DMS53 (cell line): Measurements from ENCODE around the gene MIER2.
"Not testable (repeated sequence)": the region's sequence is repeated elsewhere in the genome, so short reads cannot be mapped to it uniquely, and the experiment has no call there.

Experiments used
- DNase-seq: peaks from one replicate; lab custom pipeline; 2025; lab: John Stamatoyannopoulos, UW

The MIER2 gene, protein sequence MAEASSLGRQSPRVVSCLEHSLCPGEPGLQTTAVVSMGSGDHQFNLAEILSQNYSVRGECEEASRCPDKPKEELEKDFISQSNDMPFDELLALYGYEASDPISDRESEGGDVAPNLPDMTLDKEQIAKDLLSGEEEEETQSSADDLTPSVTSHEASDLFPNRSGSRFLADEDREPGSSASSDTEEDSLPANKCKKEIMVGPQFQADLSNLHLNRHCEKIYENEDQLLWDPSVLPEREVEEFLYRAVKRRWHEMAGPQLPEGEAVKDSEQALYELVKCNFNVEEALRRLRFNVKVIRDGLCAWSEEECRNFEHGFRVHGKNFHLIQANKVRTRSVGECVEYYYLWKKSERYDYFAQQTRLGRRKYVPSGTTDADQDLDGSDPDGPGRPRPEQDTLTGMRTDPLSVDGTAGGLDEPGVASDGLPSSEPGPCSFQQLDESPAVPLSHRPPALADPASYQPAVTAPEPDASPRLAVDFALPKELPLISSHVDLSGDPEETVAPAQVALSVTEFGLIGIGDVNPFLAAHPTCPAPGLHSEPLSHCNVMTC

DNA sequence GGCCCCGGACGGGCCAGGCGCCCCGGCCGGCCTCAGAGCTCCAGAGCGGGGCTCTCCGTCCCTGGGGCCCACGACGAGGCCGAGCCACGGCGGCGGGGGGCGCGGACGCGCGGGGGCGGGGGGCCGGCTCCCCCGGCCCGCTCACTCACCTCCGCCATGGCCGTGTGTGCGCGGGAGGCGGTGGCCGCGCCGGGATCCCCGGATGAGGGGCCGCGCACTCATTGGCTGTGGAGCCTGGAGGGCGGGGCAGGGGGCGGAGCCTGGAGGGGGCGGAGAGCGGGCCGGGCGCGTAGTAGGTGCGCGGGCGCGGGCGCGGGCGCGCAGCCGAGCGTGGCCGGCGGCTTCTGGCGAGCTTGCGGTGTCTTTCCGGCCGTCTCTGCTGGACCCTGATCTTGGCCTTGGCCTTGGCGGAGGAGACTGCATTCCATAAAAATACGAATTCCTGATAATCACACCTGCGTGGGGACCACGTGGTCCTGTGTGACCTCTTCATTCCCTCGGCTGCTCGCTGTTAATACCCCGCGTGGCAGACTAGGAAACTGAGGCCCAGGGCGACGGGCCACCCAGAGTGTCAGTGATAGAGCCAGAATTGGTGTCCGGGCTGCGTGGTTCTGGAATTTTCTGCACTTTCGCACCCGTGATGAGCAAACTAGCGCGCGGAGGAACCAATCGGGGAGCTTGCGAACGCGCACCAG lies at the start of gene MIER2:
TSS of gene MIER2 (minus strand) at position 172 of the 695 bp plus-strand sequence. CDS start at position 158, 14 bp downstream.
- DNase-seq, result peak; percentile 75

DNA sequence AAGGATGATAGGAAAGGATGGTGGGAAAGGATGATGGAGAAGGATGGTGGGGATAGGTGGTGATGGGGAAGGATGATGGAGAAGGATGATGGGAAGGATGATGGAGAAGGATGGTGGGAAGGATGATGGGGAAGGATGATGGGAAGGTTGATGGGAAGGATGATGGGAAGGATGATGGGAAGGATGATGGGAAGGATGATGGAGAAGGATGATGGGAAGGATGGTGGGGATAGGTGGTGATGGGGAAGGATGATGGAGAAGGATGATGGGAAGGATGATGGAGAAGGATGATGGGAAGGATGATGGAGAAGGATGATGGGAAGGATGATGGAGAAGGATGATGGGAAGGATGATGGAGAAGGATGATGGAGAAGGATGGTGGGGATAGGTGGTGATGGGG lies 49.0 kb upstream of the MIER2 start:
- not testable (repeated sequence) for DNase-seq

DNA sequence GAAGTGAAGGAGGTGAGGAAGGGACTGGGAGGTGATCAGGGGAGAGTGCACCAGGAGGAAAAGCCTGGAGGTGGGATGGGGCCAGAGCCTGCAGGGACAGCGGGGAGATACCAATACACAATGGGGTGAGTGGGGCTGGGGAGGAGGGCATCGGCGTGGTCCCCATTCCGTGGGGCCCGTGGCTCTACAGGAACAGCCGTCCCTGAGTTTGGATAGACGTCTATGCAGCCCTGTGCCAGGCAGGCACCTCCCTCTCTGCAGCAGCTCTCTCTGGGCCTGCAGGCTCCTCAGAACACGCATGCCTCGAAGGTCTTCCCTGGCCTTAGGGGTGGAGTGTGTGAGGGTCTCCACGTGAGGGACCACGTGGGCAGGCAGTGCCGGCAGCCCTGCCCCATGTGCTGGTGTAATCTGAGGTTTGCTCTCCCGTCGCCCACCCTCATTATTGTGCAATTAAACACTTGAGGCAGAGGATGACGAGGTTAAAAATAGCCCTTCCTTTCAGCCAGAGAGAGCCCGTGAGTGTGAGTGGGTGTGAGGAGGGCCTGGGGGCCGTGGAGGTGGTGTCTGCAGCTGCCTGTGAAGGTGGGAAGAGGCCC lies 47.9 kb upstream of the MIER2 start:
- DNase-seq, result no peak

DNA sequence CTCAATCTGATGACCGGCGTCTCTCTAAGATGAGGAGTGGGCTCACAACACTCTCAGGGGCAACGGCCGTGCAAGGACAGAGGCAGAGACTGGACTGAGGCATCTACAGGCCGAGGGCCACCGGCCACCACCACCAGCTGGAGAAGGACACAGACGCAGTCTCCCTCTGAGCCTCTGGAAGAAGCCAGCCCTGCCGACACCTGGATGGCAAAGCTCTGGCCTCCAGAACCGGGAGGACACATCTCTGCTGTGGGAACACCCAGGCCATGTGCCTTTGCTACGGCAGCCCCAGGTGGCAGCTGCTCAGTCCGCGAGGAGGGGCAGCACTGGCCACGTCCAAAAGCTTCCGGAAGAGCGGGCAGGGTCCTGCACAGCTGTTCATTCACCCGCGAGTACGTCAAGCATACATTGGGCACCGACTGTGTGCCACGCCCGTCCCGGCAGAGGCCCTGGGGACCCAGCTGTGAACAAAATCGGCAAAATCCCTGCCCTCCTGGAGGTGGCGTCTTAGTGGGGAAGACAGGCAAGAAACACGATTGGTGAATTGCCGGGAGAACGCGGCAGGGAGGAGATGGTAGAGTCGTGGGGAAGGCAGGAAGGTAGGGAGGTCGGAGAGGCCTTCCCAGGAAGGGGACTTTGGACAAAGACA lies 47.3 kb upstream of the MIER2 start:
- no peak for DNase-seq

DNA sequence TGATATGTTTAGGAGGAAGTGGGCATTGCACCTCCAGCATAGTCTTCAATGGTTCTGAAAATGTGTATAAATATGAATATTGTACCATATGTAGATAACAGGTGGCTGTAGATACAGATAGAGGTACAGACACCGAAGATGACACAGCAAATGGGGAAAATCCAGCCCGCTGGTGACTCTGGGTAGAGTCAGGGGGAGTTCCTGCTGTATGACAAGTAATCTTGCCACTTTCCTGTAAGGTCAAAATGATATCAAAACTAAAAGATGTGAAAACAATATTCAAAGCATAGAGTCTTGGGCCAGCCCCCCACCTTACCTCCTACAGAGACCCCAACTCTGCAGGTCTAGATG lies 46.6 kb upstream of the MIER2 start:
- no peak for DNase-seq

DNA sequence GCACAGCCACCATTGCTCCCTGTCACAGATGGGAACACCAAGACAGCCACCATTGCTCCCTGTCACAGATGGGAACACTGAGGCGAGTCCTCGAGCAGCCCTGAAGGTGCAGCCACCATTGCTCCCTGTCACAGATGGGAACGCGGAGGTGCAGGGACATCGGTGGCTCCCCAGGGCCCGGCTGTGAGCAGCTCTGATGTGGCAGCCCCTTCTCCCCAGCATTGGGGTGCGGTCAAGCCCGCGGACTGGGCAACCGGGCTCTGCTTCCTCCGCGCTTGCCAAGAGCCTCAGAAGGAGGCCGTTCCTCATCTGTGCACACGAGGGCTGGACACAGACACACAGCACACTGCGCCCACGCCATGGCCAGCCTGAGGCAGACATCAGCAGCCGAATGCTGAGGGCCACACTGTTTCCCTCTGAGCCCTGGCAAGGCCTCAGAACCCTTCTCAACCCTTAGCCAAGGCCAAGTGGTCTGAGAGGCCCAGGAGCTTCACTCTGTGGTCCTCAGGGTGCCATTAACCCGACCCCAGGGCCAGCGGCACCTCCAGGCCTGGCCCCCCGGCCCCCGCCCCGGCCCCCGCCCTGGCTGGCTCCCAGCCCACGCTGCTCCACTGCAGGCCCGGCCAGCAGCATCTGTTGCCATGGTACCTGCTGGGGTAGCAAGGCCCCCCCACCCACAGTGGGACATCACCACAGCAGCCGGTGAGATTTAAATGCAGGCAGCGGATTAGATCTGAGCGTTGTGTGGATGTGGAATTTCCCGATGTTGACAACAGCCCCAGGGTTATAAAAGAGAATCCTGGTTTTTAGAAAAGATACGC lies 46.0 kb upstream of the MIER2 start:
- DNase-seq, result no peak

DNA sequence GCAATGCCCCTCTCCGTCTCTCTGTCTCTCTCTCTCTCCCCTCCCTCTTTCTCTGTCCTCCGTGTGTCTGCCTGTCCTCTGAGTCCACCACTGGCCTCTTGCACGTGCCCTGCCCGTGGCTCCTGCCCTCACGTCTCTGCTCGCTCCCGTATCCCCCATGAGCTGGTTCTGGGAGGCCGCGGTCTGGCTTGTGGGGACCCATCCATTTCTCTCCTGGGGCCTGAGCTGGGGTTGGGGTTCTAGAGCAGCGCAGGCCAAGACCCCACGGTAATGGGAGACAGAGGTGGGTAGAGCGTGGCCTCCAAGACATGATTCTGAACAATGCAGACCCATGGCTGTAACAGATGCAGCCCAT lies 45.3 kb upstream of the MIER2 start:
- DNase-seq, result no peak

DNA sequence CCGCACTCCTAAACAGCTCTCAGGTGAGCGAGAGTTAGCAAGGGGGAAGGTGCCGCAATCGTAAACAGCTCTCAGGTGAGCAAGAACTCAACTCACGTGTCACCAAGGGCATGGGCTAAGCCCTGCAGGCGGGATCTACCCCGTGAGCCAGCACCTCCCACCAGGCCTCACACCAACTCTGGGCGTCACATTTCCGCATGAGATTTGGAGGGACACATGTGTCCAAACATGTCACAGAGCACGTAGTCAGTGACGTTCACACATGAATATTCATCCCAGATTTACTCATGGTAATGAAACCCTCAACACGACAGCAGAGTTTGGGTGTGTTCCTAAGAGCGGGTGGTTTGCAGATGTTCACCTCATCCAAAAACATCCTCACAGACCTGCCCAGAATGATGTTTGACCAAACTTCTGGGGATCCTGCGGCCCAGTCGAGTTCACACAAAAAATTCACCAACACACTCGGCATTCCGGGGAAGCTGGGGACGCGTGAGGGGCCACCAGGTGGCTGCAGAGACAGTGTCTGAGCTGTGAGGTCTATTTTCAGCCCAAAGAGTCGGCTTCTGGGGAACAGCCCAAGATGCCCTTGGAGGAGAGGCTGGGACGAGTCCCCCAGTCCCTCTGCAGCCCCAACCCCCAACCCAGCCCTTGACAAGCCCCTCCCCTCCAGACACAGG lies 44.8 kb upstream of the MIER2 start:
- no peak for DNase-seq

DNA sequence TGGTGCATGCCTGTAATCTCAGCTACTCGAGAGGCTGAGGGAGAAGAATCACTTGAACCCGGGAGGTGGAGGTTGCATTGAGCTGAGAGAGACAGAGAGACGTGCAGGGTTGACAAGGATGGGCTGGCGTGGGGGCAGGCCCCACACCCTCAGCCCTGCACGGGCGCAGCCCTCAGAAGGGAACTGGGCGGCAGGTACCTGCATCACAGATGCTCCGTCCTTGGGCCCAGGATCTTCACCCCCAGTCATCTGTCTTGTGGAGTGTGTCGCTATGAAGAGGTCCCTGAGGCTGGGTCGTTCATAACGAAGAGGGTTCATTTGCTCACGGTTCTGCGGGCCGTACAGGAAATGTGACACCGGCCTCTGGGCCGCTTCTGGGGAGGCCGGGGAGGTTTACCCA lies 44.1 kb upstream of the MIER2 start:
- no peak for DNase-seq

DNA sequence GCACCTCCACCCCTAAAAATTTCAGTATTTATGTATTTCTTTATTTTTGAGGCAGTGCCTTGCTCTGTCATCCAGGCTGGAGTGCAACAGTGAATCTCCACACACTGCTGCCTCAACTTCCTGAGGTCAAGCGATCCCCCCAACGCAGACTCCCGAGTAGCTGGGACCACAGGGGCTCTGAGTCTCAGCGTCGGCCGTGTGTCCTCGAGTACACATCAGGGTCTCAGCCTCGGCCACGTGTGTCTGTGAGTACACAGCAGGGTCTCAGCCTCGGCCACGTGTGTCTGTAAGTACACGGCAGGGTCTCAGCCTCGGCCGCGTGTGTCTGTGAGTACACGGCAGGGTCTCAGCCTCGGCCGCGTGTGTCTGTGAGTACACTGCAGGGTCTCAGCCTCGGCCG lies 43.2 kb upstream of the MIER2 start:
- no peak for DNase-seq

DNA sequence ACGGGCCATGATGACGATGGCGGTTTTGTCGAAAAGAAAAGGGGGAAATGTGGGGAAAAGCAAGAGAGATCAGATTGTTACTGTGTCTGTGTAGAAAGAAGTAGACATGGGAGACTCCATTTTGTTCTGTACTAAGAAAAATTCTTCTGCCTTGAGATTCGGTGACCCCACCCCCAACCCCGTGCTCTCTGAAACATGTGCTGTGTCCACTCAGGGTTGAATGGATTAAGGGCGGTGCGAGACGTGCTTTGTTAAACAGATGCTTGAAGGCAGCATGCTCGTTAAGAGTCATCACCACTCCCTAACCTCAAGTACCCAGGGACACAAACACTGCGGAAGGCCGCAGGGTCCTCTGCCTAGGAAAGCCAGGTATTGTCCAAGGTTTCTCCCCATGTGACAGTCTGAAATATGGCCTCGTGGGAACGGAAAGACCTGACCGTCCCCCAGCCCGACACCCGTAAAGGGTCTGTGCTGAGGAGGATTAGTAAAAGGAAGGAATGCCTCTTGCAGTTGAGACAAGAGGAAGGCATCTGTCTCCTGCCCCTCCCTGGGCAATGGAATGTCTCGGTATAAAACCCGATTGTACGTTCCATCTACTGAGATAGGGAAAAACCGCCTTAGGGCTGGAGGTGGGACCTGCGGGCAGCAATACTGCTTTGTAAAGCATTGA lies 42.2 kb upstream of the MIER2 start:
- not testable (repeated sequence) for DNase-seq

DNA sequence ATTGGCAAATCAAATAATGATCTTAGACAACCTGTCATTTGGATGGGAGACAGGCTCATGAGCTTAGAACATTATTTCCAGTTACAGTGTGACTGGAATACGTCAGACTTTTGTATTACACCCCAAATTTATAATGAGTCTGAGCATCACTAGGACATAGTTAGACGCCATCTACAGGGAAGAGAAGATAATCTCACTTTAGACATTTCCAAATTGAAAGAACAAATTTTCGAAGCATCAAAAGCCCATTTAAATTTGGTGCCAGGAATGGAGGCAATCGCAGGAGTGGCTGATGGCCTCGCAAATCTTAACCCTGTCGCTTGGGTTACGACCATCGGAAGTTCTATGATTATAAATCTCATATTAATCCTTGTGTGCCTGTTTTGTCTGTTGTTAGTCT lies 41.6 kb upstream of the MIER2 start:
- not testable (repeated sequence) for DNase-seq

DNA sequence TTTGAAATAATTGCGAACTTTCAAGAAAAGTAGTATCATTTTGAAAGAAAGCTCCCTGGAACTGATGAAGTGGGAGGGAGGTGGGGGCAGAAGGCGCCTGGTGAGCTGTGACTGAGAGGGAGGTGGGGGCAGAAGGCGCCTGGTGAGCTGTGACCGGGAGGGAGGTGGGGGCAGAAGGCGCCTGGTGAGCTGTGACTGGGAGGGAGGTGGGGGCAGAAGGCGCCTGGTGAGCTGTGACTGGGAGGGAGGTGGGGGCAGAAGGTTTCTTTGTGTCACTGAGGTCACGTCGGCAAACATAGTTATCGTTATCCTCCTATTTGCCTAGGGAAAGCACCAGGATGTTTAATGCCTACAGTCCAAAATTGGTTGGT lies 40.2 kb upstream of the MIER2 start:
- DNase-seq, result no peak

DNA sequence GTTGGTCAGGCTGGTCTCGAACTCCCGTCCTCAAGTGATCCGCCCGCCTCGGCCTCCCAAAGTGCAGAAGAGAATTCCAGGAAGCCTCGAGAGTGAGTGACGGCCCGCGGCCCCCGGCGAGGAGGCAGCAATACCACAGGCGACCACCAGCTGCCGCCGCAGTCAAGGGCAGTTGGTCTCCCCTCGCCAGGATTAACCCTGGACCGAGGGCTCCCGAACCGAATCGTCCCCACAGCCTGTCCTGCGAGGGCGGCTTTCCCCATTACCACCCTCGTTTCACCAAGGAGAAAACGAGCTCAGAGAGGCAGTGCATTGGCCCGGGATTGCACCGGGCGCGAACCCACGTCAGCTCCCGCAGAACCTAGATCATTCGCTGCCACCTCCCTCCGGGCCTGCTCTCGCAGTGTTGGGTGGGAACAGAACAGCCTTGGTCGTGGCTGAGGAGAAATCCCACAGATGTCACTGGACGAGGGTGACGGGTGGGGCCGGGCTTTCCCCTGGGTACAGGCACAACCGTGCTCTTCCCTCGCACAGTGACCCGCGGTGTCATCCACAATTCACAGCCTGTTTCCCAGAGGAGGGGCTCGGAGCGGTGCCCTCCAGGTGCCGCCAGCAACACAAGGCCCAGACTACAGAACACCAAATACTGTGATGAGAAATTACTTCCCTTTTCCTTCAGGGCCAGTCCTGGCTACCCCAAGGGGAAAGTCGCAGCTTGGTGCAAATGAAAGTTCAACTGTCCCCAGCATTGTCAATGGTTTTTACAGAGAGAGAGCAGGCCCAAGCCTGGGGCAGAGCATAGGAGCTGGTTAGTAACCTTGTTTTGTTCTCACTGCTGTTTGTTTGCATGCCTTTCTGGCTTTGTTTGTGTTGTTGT lies 39.6 kb upstream of the MIER2 start:
- no peak for DNase-seq

DNA sequence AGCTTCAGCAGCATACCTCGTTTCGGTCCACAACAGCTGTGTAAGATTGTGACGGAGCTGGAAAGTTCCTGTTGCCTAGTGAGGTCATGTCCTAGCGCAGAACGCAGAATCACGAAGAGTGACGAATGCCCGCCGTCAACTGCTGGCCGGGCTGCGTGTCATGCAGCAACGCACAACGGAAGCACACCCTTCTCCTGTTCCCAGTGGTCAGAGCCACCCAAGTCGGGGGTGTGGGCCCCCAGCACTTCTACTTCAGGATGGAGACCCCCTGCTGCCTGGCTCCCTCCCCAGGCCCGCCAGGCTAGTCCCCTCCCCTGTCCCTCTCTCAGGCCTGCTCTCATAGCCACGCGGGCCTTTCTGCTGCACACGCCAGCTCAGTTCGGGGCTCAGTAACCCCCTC lies 38.4 kb upstream of the MIER2 start:
- DNase-seq, result no peak

DNA sequence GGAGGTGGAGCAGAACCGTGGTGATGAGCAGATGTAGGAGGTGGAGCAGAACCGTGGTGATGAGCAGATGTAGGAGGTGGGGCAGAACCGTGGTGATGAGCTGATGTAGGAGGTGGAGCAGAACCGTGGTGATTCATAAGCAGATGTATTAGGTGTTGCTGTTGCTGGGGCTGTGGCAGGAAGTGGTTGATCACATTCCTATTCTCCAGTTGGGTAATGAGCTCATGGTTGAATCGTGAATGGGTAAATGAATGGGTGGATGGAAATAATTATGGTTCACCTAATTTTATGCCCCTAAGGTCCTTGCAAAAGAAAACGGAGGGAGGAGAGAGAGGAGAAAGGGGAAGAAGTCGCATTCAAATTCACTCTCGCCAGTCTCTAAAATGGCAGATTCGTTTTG lies 38.0 kb upstream of the MIER2 start:
- DNase-seq, result peak; percentile 70

DNA sequence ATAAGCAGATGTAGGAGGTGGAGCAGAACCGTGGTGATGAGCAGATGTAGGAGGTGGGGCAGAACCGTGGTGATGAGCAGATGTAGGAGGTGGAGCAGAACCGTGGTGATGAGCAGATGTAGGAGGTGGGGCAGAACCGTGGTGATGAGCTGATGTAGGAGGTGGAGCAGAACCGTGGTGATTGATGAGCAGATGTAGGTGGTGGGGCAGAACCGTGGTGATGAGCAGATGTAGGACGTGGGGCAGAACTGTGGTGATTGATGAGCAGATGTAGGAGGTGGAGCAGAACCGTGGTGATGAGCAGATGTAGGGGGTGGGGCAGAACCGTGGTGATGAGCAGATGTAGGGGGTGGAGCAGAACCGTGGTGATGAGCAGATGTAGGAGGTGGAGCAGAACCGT lies 37.3 kb upstream of the MIER2 start:
- peak; percentile 24 for DNase-seq

DNA sequence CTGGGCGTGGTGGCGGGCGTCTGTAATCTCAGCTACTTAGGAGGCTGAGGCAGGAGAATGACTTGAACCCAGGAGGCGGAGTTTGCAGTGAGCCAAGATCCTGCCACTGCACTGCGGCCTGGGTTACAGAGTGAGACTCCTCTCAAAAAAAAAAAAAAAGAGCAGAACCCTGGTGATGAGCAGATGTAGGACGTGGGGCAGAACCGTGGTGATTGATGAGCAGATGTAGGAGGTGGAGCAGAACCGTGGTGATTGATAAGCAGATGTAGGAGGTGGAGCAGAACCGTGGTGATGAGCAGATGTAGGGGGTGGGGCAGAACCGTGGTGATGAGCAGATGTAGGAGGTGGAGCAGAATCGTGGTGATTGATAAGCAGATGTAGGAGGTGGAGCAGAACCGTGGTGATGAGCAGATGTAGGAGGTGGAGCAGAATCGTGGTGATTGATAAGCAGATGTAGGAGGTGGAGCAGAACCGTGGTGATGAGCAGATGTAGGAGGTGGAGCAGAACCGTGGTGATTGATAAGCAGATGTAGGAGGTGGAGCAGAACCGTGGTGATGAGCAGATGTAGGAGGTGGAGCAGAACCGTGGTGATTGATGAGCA lies 36.1 kb upstream of the MIER2 start:
- not testable (repeated sequence) for DNase-seq

DNA sequence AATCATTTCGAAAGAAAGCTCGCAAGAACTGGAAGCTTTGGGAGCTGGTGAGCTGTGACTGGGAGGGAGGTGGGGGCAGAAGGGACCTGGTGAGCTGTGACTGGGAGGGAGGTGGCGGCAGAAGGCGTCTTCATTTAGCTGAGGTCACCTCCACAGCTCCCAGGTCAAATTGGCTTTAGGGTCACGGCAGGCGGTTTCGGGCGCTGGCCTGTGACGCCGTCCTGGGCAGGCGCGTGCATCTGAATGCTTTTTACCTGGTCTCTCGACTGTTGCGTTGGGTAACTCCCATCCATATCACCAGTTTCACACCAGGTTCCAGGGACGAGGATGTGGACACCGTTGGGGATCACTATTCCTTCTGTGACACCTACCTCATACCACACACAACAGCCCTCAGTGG lies 35.2 kb upstream of the MIER2 start:
- DNase-seq, result no peak
